NCI-H226 (cell line): ENCODE measurements around the gene IBA57.
"Not testable (repeated sequence)": the region's sequence is repeated elsewhere in the genome, so short reads cannot be mapped to it uniquely, and the experiment has no call there.

Source experiments
- DNase-seq: peaks from one replicate; pipeline ENCODE4 v3.0.0-alpha.2; 2015

IBA57 gene

DNA sequence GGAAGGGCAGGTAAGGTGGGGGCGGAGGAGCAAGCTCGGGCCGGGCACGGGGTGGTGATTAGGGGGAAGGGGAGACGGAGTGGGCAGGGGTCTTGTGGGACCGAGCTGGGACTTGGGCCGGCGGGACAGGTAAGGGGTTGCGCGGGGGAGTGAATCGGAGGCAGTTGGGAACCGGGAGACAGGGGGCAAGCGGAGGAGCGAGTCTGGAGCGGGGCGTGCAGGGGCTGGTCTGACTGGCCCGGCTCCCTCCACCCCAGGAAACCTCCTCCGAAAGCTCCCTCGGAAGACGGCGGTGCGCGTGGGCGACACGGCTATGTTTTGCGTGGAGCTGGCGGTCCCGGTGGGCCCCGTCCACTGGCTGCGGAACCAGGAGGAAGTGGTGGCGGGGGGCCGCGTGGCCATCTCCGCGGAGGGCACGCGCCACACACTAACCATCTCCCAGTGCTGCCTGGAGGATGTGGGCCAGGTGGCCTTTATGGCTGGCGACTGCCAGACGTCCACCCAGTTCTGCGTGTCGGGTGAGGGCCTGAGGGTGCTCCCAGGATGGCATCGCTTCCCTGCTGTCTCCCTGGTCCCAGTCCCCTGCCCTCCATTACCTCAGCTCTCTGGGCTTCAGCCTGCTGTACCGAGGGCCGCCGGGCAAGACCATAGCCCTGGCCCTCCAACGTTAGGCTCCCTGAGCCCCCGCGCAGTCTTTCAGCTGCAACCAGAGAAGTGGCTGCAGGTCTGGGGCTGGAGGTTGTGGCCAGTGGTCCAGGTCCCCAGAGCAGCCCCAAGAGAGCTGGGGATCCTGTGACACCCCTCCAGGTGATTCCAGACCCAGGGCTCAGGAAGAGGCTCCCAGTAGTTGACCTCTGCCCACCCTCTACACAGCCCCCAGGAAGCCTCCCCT, 48.6 kb downstream of the IBA57 start:
- no peak for DNase-seq

DNA sequence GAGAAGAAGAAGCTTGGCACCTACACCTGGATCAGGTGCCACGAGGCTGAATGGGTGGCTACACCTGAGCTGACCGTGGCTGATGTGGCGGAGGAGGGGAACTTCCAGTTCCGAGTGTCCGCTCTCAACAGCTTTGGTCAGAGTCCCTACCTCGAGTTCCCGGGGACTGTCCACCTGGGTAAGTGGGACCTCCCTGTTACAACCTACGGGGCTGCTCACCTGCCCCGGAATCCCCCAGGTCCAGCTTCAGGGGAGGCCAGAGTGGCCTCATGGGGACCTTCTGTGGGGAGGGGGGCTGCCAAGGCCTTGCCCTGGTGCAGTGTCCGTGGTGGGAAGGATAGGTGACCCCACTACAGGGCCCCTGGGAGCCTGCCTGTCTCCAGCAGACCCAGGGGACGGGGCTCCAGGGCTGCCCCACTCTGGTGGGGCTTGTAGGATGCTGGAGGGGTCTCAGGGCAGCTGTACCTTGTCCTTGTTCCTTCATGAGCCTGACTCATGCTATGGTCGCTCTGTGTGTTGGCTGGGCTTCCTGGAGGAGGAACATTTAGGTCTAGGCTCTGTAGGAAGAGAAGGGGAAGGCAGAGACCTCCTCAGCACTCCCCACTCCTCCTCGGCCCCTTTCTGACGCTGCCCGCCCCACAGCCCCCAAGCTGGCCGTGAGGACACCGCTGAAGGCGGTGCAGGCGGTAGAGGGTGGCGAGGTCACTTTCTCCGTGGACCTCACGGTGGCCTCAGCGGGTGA, 49.5 kb downstream of the IBA57 start:
- no peak for DNase-seq

DNA sequence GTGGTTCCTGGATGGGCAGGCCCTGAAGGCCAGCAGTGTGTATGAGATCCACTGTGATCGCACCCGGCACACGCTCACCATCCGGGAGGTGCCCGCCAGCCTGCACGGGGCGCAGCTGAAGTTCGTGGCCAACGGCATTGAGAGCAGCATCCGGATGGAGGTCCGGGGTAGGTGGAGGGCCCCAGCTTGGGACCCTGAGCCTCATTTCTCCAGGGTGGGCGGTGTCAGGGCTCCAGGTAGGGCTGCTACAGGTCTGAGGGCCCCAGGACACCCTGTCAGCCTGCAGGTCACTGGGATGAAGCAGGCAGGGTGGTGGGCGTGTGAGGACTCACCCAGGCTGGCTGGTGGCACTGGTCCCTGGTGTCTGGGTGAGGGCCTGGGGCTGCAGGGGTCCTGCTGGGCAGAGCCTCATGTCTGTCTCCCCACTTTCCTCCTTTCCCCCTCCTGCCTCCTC, 50.1 kb downstream of the IBA57 start:
- DNase-seq = no peak

DNA sequence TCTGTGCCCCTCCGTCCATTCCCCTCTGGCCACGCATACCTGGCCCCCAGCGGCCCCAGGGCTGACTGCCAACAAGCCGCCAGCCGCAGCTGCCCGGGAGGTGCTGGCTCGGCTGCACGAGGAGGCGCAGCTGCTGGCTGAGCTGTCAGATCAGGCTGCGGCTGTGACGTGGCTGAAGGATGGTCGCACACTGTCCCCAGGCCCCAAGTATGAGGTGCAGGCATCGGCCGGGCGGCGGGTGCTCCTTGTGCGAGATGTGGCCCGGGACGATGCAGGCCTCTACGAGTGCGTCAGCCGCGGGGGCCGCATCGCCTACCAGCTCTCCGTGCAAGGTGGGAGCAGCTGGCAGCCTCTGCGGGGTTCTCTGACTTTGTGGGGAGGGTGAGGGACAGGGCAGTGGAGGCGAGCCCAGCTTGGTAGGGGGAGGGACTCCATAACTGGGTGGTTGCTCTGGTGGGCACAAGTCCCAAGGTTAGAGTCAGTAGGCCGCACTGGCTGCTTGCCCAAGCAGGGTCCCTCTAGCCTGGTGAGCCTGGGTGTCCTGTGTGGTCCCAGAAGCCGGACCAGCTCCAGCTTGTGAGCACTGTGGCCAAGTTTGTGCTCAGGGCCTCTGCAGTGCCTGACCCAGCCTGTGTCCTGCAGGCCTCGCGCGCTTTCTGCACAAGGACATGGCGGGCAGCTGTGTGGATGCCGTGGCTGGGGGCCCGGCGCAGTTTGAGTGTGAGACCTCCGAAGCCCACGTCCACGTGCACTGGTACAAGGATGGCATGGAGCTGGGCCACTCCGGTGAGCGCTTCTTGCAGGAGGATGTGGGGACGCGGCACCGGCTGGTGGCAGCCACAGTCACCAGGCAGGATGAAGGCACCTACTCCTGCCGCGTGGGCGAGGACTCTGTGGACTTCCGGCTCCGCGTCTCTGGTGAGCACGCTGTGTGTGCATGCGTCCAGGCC, 51.0 kb downstream of the IBA57 start:
- no peak for DNase-seq

DNA sequence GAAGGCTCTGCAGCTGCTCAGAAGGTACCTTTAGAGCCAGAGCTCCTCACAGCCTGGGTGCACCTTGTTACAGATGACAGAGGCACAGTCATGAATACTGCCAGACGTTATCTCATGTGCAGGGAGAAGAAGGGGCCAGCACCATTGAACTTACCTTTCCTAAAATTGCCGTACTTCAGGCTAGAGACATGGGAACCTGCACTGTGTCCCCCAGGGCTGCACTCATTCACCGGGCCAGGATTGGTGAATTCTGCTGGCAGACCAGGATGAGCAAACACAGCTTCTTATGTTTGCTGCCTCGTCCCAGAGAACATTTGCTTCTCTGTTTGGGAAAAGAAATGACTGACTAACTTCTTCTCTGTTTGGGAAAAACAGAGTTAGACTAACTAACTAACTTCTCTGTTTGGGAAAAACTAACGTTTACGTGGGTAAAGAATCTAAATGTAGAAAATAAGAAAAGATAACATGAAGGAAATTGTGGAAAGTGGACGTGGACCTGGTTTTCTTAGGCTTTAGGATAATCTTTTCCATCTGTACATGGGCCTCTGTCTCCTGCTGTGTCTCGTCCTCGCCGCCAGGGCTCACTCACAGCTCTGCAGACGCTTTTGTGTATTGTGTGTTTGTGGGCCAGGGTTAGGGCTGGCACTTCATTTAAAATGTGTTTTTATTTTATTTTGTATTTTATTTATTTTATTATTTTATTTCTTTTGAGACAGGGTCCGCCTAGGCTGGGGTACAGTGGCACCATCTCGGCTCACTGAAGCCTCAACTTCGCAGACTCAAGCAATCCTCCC, 52.1 kb downstream of the IBA57 start:
- DNase-seq = no peak

DNA sequence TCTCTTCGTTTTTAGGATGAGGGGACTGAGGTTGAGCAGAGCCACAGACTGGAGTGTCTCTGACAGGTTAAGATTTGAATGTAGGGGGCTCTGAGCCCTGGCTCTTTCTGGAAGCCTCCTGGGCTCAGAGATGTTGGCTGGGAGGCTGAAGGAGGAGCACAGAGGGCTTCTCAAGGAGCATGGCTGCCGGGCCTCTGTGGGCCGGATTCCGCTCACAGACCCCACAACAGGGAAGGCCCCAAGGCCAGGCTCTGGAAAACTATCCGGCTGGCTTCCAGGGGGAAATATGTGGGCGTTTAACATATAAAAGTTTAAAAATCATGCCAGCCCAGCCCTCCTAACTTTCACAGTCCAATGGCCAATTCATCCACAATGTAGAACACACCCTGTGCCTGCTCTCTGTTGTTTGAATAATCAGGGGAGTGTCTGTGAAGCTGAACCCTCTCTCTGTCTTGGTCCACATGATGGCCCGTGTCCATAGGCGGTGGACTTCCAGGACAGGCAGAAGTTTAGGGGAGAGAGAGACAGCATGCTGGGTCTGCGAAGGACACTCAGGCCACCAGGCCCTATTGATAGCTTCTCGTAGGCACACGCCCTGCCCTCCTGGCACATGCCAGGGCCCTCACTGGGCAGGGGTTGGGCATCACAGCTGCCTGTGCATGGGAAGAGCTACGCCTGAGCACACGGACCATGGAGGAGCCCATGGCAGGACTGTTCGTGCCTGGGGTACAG, 53.1 kb downstream of the IBA57 start:
- no peak for DNase-seq

DNA sequence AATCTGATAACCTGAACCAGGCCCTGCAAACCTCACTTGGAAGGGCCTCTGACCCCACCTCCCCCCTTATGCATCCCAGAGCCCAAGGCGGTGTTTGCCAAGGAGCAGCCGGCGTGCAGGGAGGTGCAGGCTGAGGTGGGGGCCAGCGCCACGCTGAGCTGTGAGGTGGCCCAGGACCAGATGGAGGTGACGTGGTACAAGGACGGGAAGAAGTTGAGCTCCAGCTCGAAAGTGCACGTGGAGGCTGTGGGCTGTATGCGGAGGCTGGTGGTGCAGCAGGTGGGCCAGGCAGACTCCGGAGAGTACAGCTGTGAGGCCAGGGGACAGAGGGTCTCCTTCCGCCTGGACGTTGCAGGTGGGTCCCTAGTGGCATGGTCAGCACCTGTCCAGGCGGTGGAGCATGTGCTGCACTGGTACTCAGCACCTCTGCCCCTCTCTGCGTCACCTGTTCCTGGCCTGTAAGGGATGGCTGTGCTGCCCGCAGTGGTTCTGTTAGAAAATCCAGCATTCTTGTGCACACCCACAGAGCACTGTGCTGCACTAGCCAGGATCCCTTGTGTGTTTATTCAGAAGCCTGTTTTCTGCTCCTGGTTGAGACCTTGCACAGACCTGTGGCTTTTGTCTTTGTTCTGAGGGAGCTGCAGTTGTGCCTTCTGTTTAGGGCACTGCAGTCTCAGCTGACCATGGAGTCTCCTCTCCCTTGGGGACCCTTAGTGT, 53.8 kb downstream of the IBA57 start:
- DNase-seq = no peak

DNA sequence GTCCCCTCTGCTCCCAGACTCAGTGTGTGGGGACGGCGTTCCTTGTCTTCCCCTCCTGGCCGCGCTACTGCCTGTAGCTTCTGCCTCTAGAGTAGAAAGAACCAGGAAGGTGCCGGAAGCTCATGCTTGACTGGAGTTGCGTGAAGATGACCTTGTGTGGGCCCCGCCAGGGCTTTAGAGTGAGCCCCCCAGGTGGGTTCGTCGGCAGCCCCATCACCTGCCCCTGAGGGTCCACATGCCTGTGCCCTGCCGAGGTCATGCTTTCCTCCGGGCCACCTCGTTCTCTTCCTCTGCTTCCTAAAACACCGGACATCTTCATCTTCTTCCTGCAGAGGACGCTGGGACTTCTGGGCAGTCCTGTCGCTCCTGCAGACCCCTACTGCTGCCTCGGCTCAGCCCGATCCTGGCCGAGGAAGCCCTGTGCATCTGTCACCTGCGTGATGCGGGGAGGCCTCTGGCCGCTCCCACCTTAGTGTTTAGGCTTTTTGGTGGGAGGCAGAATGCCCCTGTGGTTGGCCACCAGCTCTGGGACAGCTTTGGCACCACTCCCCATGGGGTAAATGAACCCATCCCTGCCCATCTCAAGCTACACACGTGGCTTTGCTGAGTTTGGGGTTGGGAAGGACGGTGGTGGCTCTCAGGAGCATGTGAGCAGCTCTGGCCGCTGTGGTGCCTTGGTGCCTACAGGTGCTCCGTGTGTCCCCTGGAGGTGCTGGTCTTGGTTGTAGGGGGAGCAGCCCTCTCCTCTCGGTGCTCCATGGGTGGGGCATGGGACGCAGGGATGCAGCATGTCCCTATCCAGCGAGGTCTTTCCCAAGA, 54.6 kb downstream of the IBA57 start:
- no peak for DNase-seq

DNA sequence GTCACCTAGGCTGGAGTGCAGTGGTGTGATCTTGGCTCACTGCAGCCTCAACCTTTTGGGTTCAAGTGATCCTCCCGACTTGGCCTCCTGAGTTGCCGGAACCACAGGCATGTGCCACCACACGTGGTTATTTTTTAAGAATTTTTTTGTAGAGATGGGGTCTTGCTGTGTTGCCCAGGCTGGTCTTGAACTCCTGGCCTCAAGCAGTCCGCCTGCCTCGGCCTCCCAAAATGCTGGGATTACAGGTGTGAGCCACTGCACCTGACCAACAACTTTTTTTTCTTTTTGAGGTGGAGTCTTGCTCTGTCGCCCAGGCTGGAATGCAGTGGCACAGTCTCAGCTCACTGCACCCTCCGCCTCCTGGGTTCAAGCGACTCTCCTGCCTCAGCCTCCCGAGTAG, 55.5 kb downstream of the IBA57 start:
- not testable (repeated sequence) for DNase-seq

DNA sequence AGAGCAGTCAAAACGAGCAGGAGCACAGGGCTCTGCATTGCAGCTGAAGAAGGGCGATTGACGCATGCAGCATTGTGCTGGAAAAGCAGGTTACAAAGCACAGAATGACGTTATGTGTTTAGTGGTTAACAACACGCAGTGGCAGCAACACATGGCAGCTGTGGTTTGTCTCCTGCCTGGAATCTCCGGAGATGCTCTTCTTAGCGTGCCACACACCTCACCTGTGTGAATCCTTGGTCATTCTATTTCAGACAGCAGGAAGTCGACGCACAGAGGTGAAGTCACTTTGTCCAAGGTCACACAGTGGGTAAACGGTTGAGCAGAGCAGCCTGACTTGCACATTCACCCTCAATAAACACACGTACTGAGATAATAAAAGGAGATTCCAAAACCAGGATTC, 56.9 kb downstream of the IBA57 start:
- no peak for DNase-seq

DNA sequence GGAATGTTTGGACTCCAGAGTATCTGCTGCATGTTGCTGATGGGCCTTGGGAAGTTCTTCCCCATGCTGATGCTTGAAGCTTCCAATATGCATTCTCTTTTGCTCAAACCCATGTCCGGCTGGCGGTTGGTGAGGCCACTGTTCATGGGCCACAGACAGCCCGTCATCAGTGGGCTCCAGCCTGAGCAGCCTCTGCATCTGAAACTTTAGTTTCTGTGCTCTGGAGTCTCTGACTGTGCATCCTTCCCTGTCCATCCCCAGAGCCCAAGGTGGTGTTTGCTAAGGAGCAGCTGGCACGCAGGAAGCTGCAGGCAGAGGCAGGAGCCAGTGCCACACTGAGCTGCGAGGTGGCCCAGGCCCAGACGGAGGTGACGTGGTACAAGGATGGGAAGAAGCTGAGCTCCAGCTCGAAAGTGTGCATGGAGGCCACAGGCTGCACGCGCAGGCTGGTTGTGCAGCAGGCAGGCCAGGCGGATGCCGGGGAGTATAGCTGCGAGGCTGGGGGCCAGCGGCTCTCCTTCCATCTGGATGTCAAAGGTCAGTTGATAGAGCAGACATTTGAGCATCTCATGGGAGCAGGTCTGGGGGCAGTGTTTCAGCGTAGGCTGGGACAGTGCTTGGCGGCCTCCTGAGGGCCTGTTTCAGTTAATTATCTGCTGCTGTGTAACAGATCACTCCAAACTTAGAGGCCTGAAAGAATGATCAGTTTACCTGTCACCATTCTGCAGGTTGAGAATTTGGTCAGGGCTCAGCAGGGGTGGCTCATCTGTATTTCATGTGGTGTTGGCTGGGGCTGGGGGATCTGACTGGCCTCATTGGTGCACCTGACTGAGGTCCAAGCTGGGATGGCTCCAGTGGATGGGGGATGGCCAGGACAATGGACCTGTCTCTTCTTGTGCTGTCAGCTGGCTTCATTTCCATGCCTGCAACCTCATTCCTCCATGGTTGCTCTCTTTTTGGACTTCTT, 58.9 kb downstream of the IBA57 start:
- no peak for DNase-seq

DNA sequence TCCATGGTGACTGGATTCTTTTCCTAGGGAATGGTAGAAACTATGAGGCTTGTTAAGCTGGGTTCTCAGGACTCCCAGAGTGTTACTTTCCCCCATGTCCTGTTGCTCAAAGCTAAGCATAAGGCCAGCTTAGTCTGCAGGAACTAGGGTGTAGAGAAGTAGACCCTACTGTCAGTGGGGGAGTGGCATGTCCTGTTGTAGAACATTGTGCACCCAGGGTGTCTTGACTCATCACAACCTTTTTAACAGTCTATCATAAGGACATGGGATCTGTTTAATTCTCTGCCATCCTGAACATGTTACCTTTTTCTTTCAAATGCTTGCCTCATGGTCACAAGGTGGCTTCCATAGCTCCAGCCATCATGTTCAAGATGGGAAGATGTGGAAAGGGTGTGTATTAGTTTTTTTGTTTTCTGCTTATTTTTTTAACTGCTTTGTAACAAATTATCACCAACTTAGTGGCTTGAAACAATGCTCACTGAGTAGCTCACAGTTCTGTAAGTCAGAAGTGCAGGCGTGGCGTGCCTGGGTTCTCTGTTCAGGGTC, 59.6 kb downstream of the IBA57 start:
- no peak for DNase-seq

DNA sequence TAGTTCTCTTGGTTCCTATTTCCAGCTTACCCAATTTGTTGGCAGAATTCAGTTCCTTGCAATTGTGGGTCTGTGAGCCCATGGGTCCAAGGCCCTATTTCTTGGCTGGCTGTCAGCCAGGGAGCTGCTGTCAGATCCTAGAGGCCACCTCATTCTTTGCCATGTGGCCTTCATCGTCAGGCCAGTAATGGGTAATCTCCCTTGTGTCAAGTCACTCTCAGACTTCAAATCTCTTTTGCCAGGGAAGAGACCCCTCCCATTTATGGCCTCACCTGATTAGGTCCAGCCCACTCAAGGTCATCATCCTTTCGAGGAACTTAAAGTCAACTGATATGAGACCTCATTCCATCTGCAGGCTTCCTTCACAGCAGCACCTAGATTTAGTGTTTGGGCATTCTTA, 60.1 kb downstream of the IBA57 start:
- DNase-seq = no peak

DNA sequence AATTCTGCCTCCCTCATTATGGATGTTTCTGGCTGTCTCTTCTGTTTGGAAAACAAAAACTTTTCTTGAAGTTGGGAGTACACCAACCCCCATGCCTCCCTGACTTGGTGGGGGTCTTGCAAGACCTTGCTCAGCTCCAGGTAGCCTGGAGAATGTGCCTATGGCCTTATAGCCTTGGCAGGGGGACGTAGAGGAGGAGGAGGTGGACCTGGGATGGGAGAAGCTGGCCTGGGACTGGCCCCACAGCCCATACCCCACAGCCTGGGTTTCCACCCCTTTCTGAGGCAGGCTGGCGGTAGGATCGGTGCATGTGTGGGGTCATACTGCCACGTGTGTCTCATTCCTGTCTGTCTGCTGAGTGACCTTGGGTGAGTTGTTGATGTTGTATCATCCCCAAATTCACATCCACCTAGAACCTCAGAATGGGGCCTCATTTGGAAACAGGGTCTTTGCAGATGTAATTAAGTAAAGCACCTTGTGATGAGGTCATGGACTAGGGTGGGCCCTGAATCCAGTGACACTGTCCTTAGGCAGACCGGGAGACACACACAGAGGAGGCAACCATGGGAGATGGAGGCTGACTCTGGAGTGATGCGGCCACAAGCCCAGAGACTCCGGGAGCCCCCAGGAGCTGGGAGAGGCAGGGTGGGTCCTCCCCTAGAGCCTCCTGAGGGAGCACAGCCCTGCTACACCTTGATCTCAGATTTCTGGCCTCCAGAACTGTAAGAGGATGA, 60.7 kb downstream of the IBA57 start:
- DNase-seq = no peak

DNA sequence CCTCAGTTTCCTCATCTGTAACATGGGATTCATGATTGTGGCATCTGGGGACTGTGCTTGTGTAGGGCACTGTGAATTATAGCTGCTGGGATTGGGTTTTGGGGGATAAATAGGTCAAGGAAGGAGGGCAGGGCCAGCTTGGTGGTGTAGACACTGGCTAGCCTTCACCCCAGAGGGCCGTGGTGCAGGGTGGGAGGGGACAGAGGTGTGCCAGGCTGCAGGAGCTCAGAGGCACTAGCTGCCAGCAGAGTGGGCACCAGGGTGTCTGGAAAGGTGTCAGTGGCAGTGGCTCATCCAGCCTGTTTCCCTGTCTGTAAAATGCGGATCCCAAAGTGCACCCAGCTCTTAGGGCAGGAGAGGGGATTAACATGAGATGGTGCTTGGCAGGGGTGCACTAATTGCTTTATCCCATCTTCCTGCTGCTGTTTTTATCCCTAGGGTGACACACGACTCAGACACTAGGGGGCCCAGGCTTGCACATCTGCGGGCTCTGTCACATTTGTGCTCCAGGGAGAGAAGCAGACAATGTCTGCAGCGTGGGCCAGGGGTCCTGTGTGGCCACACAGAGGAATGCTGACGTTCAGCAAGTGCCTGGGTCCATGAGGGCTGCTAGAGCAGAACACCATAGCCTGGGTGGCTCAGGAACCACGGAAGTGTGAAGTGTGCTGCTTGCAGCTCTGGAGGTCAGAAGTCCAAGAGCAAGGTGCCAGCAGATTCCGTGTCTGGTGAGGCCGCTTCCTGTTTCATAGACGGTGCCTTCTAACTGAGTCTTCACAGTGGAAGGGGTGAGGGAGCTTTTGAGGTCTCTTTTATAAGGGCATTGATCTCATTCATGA, 61.6 kb downstream of the IBA57 start:
- DNase-seq = no peak

DNA sequence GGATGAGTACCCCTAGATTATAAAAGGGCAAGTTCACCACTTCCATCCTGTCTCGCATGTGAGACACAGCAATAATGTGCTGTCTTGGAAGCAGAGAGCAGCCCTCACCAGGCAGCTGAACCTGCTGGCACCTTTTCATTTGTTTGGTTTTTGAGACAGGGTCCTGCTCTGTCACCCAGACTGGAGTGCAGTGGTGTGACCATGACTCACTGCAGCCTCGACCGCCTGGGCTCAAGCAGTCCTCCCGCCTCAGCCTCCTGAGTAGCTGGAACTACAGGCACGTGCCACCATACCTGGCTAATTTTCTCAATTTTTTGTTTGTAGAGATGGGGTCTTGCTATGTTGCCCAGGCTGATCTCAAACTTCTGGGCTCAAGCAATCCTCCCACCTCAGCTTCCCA, 62.5 kb downstream of the IBA57 start:
- DNase-seq = not testable (repeated sequence)
